ENCODE data around the gene BABAM2.

GRCh38 chr2:27921880-27922547, 31.5 kb downstream of the BABAM2 start:
- TF ChIP-seq POLR2A (IDR thresholded peaks at IDR 0.05; ENCODE audit: low read depth, low read length) = no peak
- TF ChIP-seq CTCF (IDR thresholded peaks at IDR 0.05 in 2 of 3, conservative IDR thresholded peaks at IDR 0.05 in 1 of 3; ENCODE audit: control insufficient read depth in 2 of 3, extremely low read depth in 1 of 3, insufficient read depth in 1 of 3, low read depth in 3 of 3, low read length in 3 of 3) = no peak
- no peak for TF ChIP-seq TAF1 (IDR thresholded peaks at IDR 0.05; ENCODE audit: borderline replicate concordance, low read depth, low read length)
- no peak for TF ChIP-seq SREBF2 (IDR thresholded peaks at IDR 0.05; ENCODE audit: low read length)
- TF ChIP-seq E2F4 (IDR thresholded peaks at IDR 0.05; ENCODE audit: low read depth, low read length) = no peak
- no peak for TF ChIP-seq RBBP5 (conservative IDR thresholded peaks at IDR 0.05)
